GM18858 (cell line): ENCODE measurements around the gene REPIN1.

Experiments used
- ATAC-seq: cut with Tn5 transposase; IDR thresholded peaks from one replicate; pipeline ENCODE4 v1.9.1; 2021; ENCODE audit not compliant: unreplicated experiment

The REPIN1 gene

DNA sequence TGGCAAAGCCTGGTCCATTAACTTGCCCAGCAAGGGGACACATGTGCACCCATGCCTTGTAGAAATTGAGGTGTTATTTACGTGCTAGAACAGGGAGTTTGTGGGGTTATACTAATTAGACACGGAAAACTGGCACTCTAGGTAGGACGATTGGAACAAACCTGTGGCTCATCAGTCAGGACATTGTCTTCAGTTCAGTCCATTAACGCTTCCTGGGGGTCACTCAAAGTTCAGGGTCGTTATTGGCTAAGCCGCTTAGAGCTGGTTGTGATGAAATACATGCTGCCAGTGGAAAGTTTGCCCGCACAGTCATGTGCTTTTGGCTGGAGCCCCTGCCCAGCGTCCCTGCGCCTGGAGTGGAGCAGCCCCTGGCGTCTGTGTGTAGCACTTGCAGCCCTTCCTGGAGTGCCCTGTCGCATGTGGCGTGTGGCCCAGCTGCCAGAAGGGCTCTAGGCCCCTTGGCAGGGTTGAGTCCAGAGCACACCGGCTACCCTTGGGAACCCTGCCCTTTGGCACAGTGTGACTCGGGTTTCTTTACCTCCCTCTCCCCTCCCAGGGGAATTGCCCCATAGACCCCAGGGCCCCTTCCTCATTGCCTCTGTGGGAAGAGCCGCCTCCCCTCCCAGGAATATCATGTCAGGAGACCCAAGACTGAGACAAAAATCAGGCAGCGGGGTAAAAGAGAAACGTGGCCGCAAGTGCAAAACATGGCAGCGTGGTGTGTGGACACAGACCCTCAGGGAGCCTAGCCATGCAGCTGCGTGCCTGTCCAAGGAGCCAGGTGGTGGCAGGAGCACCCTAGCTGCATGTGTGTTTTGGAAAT, 20.3 kb downstream of the REPIN1 start:
- no peak for ATAC-seq

DNA sequence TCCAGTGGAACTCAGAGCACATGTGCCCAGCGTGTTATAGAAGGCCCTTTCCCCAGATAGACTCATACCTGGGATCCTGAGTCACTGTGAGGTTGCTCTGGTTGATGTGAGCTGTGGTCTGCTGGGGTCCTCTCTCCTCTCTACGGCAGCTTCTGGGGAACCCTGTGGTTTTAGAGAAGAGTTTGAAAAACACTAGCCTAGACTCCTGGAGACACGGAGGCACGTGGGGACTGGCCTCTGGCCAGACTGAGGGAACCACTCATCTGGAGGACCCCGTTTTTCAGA, 20.9 kb downstream of the REPIN1 start:
- no peak for ATAC-seq

DNA sequence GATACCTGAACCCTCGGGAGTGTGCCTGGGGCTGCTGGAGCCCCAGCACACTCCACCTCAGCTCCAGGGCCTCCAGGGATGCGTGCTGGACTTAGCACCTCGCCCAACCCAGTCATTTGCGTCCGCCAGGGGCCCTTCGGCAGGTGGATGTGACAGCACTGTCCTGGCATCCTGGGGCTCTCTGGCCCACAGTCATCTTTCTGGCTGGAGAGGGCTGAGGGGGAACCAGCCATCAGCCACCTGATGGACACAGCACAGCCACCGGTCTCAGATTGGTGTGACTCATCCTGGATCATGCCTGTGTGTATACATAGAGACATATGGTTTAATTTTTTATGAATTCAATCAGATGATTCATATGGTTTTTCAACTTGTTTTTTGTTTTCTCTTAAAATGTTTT, 21.6 kb downstream of the REPIN1 start:
- ATAC-seq = no peak

DNA sequence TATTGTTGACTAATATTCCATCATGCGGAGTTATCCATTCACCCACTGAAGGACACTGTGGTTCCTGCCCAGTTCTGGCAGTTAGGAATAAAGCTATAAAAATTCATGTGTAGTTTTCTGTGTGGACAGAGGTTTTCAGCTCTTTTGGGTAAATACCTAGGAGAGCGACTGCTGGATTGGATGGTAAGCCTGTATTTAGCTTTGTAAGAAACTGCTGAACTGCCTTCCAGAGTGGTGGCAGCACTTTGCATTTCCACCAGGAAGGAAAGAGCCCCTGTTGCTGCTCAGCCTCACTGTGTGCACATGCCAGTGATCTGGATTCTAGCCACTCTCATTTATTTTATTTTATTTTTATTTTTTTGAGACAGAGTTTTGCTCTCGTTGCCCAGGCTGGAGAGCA, 24.7 kb downstream of the REPIN1 start:
- ATAC-seq = no peak

DNA sequence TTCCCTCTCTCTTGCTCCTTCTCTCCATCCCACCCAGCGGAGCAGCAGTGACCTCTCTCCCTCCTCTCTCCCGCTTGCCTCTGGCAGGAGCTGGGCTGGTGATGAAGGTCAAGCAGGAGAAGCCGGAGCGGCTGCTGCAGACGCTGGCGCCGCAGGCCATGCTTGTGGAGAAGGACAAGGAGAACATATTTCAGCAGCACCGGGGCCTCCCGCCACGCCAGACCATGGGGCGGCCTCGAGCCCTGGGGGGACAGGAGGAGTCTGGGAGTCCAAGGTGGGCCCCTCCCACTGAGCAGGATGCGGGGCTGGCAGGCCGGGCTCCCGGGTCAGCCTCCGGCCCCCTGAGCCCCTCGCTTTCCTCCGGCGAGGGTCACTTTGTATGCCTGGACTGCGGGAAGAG, 27.8 kb downstream of the REPIN1 start:
- ATAC-seq = no peak

DNA sequence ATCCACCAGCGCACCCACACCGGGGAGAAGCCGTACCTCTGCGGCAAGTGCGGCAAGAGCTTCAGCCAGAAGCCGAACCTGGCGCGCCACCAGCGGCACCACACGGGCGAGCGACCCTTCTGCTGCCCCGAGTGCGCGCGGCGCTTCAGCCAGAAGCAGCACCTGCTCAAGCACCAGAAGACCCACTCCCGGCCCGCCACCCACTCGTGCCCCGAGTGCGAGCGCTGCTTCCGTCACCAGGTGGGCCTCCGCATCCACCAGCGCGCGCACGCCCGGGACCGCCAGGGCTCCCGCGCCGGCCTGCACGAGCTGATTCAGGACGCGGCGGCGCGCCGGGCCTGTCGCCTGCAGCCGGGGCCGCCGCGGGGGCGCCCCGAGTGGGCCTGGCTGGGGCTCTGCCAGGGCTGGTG, 28.2 kb downstream of the REPIN1 start:
- no peak for ATAC-seq

DNA sequence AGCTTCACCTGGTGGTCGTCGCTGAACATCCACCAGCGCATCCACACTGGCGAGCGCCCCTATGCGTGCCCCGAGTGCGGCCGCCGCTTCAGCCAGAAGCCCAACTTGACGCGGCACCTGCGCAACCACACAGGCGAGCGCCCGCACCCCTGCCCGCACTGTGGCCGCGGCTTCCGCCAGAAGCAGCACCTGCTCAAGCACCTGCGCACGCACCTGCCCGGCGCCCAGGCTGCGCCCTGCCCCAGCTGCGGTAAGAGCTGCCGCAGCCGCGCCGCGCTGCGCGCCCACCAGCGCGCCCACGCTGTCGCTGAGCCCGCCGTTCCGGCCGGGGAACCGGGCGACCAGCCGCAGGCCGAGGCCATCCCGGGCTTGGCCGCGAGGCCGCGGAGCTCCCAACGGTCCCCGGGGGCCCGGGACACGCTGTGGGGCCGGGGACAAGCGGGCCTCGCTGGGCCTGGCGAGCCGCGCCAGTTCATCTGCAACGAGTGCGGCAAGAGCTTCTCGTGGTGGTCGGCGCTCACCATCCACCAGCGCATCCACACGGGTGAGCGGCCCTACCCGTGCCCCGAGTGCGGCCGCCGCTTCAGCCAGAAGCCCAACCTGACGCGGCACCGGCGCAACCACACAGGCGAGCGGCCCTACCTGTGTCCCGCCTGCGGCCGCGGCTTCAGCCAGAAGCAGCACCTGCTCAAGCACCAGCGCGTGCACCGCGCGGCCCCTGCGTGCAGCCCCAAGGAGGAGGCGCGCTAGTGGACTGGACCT, 28.9 kb downstream of the REPIN1 start:
- no peak for ATAC-seq

DNA sequence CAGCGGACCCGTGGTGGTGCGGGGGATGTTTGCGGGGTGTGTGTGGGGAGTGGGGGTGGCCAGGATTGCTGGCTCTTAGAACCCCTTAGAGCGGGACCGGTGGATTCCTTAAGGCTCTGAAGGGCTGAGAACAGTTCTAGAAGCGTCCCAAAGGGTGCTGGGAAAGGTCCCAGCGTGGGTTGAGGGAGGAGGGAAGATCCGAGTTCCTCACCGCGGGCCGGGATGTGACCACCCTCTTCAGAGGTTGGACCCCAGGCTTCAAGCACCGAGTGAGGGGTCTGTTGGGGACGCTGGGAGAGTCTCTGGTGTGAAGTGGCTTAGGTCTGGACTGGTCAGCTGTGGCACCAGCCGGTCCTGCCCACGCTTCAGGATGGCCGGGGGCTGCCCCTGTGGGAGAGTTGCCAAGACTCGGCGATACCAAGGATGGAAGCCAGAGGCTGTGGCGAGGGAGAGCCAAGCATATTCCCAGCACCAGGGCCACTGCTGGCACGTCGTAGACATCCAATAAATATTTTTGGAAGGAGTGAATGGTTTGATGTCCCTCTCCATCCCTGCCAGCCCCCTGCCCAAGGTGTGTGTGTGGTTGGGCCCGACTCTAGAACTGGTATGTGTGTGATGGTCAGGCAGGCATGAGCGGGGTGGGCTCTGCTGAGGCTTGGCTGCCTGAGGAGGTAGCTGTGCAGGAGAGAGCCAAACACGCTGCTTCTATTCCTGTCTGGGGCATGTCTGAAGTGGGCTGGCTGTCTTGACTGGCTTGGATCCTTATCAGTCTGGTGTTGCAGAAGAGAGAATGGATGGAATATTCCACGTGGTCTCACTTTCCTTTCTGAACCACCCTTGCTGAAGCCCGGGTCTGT, 29.7 kb downstream of the REPIN1 start:
- ATAC-seq = no peak

DNA sequence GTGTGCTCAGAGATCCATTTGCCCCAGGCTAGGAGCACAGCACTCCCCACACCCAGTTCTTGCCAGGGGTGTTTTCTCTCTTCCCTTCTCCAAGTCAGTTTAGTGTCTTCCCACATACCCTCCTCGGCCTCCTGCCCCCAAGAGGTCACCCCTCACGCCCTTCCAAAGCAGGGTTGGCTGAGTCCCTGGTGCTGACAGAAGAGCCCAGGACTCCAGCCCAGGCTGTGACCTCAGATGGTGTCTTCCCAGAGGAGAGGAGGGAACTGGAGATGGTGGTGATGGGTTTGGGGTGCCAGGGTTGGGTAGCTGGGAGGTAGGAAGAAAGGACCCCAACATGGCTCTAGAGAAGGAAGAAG, 30.3 kb downstream of the REPIN1 start:
- ATAC-seq = no peak

DNA sequence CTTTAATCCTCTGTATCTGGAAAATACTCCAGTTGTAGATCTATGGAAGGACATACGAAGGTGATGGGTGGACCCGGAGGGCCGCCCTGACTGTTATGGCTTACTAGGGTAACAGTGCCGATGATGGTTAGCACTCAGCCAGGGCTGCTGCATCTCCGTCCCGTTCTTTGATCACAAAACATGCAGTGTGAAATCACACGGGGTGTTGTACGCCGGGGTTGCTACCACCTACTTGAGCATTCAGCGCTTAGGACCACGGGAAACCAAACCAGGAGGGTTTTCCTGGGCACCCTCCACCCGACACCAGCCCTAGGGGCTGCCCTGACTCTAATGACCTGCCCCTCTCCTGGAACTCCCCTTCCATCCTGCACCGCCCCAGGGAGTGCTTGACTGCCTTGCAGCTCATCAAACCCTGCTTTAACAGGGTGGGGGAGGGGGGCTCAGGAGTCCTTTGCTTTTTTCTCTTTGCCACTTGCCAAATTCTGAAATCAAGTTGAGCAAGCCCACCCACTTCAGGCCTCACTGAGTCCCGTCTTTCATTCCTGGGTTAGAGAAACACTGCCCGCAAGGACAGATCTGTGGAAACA, 30.9 kb downstream of the REPIN1 start:
- ATAC-seq = no peak

DNA sequence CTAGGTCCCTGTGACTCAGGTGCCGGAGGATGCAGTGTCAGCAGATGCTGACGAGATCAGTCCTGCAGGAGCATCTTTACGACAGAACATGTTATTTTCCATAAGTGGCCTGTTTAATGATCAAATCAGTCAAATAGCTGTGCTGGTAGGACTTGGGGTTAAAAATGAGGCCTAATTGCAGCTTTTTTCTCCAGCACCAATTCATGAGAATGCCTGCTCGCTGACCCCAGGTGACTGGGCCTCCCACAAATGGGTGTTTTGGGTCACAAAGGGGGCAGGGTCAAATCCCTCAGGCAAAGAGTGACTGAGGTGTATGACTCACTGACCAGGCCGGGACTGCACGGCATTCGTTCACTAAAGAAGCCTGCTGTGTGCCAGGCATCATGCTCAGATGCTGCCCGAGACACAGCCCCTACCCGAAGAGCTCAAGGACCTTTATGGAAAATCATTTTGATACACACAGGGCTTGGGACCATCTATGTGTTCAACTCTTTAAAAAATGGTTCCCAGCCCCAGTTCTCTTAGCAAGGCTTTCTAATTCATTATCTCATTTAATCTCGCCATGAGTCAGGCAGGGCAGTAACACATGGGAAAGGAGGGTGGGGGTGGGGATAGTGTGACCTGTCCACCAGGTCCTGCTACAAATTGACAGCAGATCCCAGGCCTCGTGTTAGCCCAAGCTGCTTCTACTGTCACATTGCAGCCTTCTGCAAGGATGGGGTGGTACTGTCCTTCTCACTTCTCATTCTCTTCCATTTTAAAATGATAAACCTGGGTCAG, 31.6 kb downstream of the REPIN1 start:
- no peak for ATAC-seq

DNA sequence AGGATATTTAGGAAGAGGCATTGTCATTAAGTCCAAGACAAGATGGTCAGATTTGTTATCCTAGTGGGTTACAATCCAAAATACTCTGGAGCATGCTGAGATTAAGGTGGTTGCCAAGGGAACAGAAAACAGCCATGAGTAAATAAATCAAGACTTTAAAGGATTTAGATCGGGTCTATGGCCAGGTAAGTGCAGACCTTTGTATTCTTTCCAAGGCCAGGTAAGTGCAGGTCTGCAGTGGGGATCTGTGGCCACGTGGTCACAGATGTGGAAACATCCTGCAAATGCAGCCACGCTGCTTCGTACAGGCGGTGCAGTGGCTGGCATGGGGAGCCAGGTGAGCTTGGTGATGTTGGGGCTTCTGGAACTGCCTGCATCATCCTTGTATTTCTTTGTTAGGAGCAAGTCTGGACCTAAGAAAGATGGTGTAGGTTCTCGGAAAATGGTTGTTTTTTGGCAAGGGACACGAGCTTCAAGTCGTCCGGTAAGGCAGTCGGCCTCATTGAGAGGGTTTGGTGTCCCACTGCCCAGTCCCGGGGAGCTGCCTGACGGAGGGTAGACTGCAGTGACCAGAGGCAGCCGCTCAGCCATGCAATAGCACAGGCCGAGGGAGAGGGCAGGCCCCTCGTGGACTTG, 32.3 kb downstream of the REPIN1 start:
- ATAC-seq = no peak

DNA sequence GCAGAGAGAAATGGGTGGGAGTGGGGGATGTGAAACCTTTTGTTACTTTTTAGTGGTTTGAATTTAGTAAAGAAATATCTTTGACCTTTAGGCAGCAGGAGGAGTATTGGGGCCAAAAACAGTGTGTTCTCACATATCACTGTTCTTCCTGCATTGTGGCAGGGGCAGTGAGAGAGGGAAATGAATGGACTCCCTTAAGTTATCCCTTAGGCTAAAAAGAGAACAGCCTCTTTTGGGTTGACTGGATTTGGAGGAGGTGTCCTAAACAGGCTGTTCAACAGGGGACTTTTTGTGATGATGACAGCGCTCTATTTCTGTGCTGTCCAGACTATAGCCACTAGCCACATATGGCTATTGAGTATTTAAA, 32.8 kb downstream of the REPIN1 start:
- ATAC-seq = no peak

DNA sequence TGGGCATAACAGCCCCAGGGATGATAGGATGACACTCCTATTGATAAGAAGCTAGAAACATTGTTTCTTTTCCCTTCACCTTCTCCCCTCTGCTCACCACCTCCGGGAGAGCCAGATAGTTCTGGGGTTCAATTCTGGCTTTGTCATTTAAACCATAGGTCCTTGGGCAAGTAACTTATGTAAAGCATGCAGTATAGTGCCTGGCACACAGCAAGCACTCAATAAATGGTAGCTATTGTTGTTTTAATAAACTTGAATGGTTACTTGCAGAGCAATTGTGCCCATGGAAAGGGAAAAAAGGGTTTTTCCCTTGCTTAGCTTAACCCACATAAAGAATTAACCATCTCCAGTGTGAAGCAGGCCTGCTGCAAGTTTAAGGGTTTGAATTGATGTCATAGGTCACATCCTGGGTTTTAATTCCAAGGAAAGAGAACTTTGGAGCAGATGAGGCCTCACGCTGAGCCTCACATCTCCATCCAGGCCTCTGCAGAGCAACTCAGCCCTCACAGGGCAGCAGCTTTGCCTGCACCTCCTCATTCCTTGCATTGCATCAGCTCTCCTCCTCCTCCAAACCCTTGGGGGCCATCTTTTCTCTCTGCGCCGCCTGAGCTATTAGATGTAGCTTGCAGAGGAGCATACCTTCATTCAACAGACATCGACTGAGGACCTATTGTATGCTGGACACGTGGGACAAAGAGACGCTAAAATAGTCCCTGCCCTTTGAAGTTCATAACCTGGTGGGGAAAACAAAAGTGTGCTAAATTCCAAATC, 33.4 kb downstream of the REPIN1 start:
- no peak for ATAC-seq

DNA sequence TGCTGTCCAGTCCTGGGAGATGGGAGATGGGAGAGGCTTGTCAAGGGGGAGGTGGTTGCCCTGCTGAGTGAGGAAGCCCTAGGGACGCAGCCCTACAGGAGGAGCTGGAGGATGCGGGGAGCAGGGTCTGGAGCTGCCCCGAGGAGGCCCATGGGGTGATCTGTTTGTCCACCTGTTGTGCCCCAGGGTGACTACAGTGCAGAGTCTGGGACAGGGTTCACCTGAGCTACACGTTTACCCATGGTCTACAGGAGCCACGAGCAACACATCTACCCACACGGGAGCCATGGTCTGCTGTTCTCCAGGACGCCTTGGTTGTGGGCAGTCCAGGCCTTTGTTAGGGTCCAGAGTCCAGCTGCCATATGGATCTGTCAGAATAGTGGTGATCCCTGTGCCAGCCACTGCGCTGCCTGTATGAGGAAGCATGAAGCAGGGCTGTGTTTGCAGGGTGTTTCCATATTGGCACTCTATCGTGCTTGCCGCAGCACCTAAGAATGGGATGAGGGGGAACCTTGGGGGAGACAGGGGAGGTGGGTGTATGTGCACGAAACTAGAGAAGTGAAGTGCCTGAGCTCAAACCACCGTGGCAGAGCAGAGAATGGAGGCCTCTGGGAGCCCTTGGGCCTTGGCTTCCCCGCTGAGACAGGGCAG, 34.2 kb downstream of the REPIN1 start:
- ATAC-seq = no peak

DNA sequence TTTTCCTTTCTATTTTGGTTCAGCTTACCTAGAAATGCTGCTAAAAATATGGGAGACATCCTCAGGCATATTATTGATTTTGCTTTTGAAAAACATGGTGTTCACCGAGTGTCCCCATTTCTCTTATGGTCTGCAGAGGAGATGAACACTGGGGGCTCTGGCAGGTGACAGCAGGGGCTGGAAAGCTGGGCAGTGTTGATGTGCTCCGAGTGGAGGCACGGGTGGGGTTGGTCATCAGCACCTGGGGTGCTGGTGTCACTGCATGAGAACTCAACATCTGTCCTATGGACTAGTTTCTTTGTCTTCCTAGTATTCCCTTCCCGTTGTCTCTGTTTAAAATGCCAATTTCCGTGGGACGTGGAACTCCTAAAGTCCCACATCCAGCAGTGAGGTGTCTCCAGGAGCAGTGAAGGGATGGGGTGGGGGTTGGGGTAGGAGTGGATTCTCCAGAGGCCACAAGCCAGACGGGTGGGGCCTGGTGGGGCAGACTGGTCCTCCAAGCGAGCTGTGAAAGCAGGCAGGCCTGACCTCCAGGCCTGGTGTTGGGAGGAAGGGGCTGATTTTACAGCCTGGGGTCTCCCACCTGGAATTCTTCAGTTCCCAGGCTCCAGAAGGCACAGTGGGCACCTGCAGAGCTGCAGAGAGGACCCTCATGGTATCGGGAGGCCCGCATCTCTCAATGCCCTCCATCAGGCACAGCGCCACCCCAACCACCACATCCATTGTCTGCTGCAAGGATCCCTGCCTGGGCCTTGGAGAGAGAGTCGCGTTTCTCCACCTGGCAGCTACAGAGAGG, 35.0 kb downstream of the REPIN1 start:
- ATAC-seq = no peak

DNA sequence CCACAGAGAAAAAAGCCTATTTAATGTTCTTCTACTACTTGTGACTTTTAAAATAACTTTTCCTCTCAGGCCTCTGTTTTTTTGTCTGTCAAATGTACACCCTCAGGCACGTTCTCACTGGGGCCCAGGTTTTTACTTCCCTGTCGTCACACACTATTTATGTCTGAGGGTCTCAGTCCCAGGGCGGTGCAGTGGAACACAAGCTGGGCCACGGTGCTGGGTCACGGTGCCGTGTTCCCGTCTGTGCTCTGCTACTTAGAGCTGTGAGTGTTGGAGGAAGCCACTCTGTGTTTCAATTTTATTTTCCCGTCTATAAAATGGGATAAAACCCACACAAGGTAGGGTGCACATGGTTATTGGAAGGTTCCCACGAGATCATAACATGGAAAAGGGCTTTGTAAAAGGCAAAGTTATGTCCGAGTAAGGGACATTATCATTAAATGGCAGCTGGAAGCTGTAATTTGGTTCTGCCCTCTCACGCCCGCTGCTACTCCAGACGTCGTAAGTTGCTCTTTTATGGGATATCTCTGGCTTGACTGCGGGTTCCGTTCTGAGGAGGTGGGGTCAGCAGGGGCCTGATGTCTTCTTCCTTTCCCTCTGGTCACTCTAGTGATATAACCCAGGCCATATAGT, 35.7 kb downstream of the REPIN1 start:
- no peak for ATAC-seq
